Neural cell (in vitro differentiated cells): ENCODE results near the gene YBX1.
"Not testable (repeated sequence)": the region's sequence is repeated elsewhere in the genome, so short reads cannot be mapped to it uniquely, and the experiment has no call there.

Experiments used
- EP300 ChIP-seq: fragments of 450-650 bp; conservative IDR thresholded peaks from 2 replicates; pipeline ENCODE4 v1.6.1; 2014; ENCODE audit warnings: antibody characterized with exemption, mild to moderate bottlenecking, moderate library complexity; ENCODE audit not compliant: poor library complexity, severe bottlenecking
- EZH2 ChIP-seq: fragments of 200-600, 300-800 bp; shearing (Covaris generic), sonication (generic); IDR thresholded peaks from 2 replicates; pipeline ENCODE4 v1.6.1; 2014; ENCODE audit warnings: antibody characterized with exemption, low read length, borderline replicate concordance, mild to moderate bottlenecking; ENCODE audit not compliant: insufficient read depth, poor library complexity, severe bottlenecking
- POLR2AphosphoS5 ChIP-seq: IDR thresholded peaks from 2 replicates; pipeline ENCODE4 v1.6.1; 2012
- TAF1 ChIP-seq: IDR thresholded peaks from 2 replicates; pipeline ENCODE4 v1.6.1; 2012; ENCODE audit warnings: low read depth
- TF ChIP-seq, protein P1 (sequence below): IDR thresholded peaks from 2 replicates; pipeline ENCODE4 v1.6.1; 2012; ENCODE audit warnings: borderline replicate concordance
- TF ChIP-seq, protein P2 (sequence below): fragments of 450-650 bp; IDR thresholded peaks from 2 replicates; pipeline ENCODE4 v1.5.1; 2014; ENCODE audit warnings: antibody characterized with exemption, mild to moderate bottlenecking, moderate library complexity; ENCODE audit not compliant: poor library complexity, severe bottlenecking

DNA sequence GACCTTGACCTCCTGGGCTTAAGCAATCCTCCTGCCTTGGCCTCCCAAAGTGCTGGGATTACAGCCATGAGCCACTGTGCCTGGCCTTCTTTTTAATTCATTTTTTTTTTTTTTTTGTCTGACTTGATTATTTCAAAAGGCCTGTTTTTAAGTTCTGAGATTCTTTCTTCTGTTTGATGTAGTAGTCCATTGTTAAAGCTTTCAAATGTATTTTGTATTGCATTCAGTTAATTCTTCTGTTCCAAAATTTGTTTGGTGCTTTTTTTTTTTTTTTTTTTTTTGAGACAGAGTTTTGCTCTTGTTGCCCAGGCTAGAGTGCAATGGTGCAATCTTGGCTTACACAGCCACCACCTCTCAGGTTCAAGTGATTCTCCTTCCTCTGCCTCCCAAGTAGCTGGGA is 32.2 kb downstream of the YBX1 start:
- TF ChIP-seq, protein P1, sequence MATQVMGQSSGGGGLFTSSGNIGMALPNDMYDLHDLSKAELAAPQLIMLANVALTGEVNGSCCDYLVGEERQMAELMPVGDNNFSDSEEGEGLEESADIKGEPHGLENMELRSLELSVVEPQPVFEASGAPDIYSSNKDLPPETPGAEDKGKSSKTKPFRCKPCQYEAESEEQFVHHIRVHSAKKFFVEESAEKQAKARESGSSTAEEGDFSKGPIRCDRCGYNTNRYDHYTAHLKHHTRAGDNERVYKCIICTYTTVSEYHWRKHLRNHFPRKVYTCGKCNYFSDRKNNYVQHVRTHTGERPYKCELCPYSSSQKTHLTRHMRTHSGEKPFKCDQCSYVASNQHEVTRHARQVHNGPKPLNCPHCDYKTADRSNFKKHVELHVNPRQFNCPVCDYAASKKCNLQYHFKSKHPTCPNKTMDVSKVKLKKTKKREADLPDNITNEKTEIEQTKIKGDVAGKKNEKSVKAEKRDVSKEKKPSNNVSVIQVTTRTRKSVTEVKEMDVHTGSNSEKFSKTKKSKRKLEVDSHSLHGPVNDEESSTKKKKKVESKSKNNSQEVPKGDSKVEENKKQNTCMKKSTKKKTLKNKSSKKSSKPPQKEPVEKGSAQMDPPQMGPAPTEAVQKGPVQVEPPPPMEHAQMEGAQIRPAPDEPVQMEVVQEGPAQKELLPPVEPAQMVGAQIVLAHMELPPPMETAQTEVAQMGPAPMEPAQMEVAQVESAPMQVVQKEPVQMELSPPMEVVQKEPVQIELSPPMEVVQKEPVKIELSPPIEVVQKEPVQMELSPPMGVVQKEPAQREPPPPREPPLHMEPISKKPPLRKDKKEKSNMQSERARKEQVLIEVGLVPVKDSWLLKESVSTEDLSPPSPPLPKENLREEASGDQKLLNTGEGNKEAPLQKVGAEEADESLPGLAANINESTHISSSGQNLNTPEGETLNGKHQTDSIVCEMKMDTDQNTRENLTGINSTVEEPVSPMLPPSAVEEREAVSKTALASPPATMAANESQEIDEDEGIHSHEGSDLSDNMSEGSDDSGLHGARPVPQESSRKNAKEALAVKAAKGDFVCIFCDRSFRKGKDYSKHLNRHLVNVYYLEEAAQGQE, result not testable (repeated sequence)
- TF ChIP-seq, protein P2, sequence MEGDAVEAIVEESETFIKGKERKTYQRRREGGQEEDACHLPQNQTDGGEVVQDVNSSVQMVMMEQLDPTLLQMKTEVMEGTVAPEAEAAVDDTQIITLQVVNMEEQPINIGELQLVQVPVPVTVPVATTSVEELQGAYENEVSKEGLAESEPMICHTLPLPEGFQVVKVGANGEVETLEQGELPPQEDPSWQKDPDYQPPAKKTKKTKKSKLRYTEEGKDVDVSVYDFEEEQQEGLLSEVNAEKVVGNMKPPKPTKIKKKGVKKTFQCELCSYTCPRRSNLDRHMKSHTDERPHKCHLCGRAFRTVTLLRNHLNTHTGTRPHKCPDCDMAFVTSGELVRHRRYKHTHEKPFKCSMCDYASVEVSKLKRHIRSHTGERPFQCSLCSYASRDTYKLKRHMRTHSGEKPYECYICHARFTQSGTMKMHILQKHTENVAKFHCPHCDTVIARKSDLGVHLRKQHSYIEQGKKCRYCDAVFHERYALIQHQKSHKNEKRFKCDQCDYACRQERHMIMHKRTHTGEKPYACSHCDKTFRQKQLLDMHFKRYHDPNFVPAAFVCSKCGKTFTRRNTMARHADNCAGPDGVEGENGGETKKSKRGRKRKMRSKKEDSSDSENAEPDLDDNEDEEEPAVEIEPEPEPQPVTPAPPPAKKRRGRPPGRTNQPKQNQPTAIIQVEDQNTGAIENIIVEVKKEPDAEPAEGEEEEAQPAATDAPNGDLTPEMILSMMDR, result not testable (repeated sequence)
- not testable (repeated sequence) for TF ChIP-seq TAF1, EZH2, EP300, POLR2AphosphoS5
